Left lung (tissue), 10 donors: ENCODE results near the gene S100G. TPM values are rescaled to one million over a fixed set of nuclear protein-coding genes. Genes with fewer than 3 reads are reported as not detected.

Experiments used
- ATAC-seq: fragments of 200-7000 bp; cut with Tn5 transposase; one replicate; pipeline ENCODE4 v1.9.1; 2020; ENCODE audit warnings: moderate library complexity
- DNase-seq, 4 donors: peaks; one replicate each; pipeline ENCODE4 v3.0.0-alpha.2; 2013 to 2020
- H3K27ac ChIP-seq, 2 donors: fragments of 200-600 bp; sonication (generic) in 1 of 2; one replicate each; pipeline versions ENCODE4 v1.5.0 to v1.8.0; 2020 to 2021
- H3K27me3 ChIP-seq, 2 donors: fragments of 200-600 bp; sonication (generic) in 1 of 2; one replicate each; pipeline versions ENCODE4 v1.5.0 to v1.8.0; 2020 to 2021
- H3K36me3 ChIP-seq, 2 donors: fragments of 200-600 bp; sonication (generic) in 1 of 2; one replicate each; pipeline versions ENCODE4 v1.5.0 to v1.8.0; 2020 to 2021
- H3K4me1 ChIP-seq, 2 donors: fragments of 200-600 bp; one replicate each; pipeline ENCODE4 v1.8.0; 2021
- H3K4me3 ChIP-seq, 2 donors: fragments of 200-600 bp; sonication (generic) in 1 of 2; one replicate each; pipeline versions ENCODE4 v1.5.0 to v1.8.0; 2020 to 2021; ENCODE audit warnings: mild to moderate bottlenecking in 1 of 2
- H3K9me3 ChIP-seq, 2 donors: fragments of 200-600 bp; sonication (generic) in 1 of 2; one replicate each; pipeline versions ENCODE4 v1.5.0 to v1.8.0; 2020 to 2021
- CTCF ChIP-seq, 2 donors: fragments of 200-600 bp; sonication (generic) in 1 of 2; IDR thresholded peaks; one replicate each; pipeline versions ENCODE4 v1.5.0 to v1.8.0; 2021; ENCODE audit warnings: antibody characterized with exemption in 2 of 2
- intact Hi-C, 2 donors: fragments of 100-400 bp; cut with DNase I; formaldehyde crosslinking; loops; one replicate each; pipeline versions ENCODE4 v1.11.2 to v1.14.2; 2022
- polyA plus RNA-seq, 6 donors: library from polyadenylated mRNA; unstranded; fragments of 120-200 nt; gene quantifications; one replicate each; pipeline ENCODE4 v1.2.1, GENCODE V29; 2013; ENCODE audit not compliant: insufficient read length in 6 of 6
- total RNA-seq, 2 donors: library from RNA; stranded (reverse); fragmentation: NEBNext Ultra II Directional; extraction: Animal tissue kit (Norgen Biotek cat#: 25700); gene quantifications; one replicate each; pipeline ENCODE4 v1.2.1, GENCODE V29; 2021
- donor health status: DM: no; HTN: yes; CAD: no.
- donor health status: DM: no; HTN: no; CAD: no.

Gene S100G
- total and polyA plus RNA-seq, 8 donors, result 0.64 TPM; not detected in 7

- ATAC-seq (no peak), DNase-seq (no peak)
- Histone ChIP-seq H3K27ac (no peak overlapping the region), H3K4me1 (no peaks in the 10 kb centered on the region), H3K36me3 (peaks cover 0 to 35% of the 10 kb centered on the region in 2 donors), H3K9me3 (no peaks in the 10 kb centered on the region), H3K27me3 (peaks cover 0 to 9% of the 10 kb centered on the region in 2 donors), H3K4me3 (no peak overlapping the region)
- TF ChIP-seq CTCF (IDR thresholded peaks at IDR 0.05), result no peak
- intact Hi-C loops, result no loop called here
Observed at GRCh38 chrX:16683007-16683664, 33.2 kb downstream of the S100G start.

- H3K36me3 ChIP-seq, result peaks cover 0 to 38% of the 10 kb centered on the region in 2 donors
- intact Hi-C loops, result no loop called here
- H3K4me1 ChIP-seq, result no peaks in the 10 kb centered on the region
- peaks cover 0 to 5% of the 10 kb centered on the region in 2 donors for H3K27me3 ChIP-seq
- ATAC-seq (peak; percentile 56), DNase-seq (no peak)
- H3K9me3 ChIP-seq, result no peaks in the 10 kb centered on the region
- TF ChIP-seq CTCF (IDR thresholded peaks at IDR 0.05), result no peak
- H3K27ac ChIP-seq, result no peak overlapping the region
- no peak overlapping the region for H3K4me3 ChIP-seq
Observed at GRCh38 chrX:16687514-16687913, 37.6 kb downstream of the S100G start.

- TF ChIP-seq CTCF (IDR thresholded peaks at IDR 0.05), result peak; percentile 74 to 97
- no peaks in the 10 kb centered on the region for H3K4me1 ChIP-seq
- intact Hi-C loops, result no loop called here
- peaks cover 0 to 21% of the 10 kb centered on the region in 2 donors for H3K36me3 ChIP-seq
- ATAC-seq (peak; percentile 88), DNase-seq (peak in 2 of 4 donors; percentile 17 to 40)
- H3K9me3 ChIP-seq, result no peaks in the 10 kb centered on the region
- H3K4me3 ChIP-seq, result no peak overlapping the region
- H3K27ac ChIP-seq, result no peak overlapping the region
- H3K27me3 ChIP-seq, result no peaks in the 10 kb centered on the region
Observed at GRCh38 chrX:16695079-16695676, 45.2 kb downstream of the S100G start.

- ATAC-seq (no peak), DNase-seq (no peak)
- Histone ChIP-seq H3K4me3 (no peak overlapping the region), H3K27ac (no peak overlapping the region), H3K4me1 (no peaks in the 10 kb centered on the region), H3K27me3 (no peaks in the 10 kb centered on the region), H3K36me3 (peaks cover 0 to 9% of the 10 kb centered on the region in 2 donors), H3K9me3 (no peaks in the 10 kb centered on the region)
- intact Hi-C loops, result no loop called here
- TF ChIP-seq CTCF (IDR thresholded peaks at IDR 0.05), result no peak
Observed at GRCh38 chrX:16696956-16697355, 47.0 kb downstream of the S100G start.

- DNase-seq (no peak), ATAC-seq (no peak)
- intact Hi-C loops, result no loop called here
- Histone ChIP-seq H3K9me3 (no peaks in the 10 kb centered on the region), H3K4me1 (no peaks in the 10 kb centered on the region), H3K27me3 (no peaks in the 10 kb centered on the region), H3K4me3 (no peak overlapping the region), H3K36me3 (peaks cover 0 to 3% of the 10 kb centered on the region in 2 donors), H3K27ac (no peak overlapping the region)
- TF ChIP-seq CTCF (IDR thresholded peaks at IDR 0.05), result no peak
Observed at GRCh38 chrX:16699389-16699788, 49.4 kb downstream of the S100G start.
